OCI-LY1 (cell line): ENCODE data around the gene B4GALT5.

Experiments used
- EZH2 ChIP-seq: fragments of 200-600 bp; sonication (generic), shearing (Covaris generic); IDR thresholded peaks from 2 replicates; pipeline ENCODE4 v1.8.0; 2017; ENCODE audit warnings: borderline replicate concordance, mixed run types, mild to moderate bottlenecking, antibody characterized with exemption, low read length, moderate library complexity, mixed read lengths
- TF ChIP-seq, protein P1 (sequence below): fragments of 200-600 bp; sonication (generic), shearing (Covaris generic); IDR thresholded peaks from 2 replicates; pipeline ENCODE4 v1.5.1; 2017; ENCODE audit warnings: mild to moderate bottlenecking, antibody characterized with exemption, low read length, moderate library complexity, mixed read lengths

DNA sequence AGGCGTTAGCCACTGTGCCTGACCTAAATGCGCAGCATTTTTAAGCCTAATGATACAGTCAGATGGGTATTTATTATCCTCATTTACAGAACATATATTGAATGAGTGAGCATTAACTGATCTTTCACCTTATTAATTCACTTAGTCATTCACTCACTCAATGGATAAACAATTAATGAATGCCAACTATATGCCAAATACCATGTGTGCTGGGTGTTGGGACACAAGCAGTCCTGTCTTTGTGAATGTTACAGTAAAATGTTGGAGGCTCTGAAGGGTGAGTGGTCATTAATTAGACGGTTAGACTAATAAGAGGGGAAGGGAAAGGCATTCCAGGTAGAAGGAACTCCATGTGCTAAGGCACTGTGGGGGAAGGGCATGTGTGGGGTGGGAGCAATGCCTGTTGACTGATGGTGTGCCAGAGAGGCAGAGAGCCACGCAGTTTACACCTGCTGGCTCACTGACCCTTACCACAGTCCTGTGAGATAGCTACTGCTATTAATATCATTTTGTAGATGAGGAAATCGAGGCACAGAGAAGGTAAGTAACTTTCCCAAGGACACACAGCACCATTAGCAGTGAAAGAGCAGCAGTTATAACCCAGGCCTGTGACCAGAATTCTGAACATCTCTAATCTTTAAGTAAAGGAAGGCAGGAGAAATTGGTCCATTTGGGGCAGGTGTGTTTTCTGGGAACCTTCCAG, 38.7 kb upstream of the B4GALT5 start:
- no peak for TF ChIP-seq EZH2
- TF ChIP-seq, protein P1, sequence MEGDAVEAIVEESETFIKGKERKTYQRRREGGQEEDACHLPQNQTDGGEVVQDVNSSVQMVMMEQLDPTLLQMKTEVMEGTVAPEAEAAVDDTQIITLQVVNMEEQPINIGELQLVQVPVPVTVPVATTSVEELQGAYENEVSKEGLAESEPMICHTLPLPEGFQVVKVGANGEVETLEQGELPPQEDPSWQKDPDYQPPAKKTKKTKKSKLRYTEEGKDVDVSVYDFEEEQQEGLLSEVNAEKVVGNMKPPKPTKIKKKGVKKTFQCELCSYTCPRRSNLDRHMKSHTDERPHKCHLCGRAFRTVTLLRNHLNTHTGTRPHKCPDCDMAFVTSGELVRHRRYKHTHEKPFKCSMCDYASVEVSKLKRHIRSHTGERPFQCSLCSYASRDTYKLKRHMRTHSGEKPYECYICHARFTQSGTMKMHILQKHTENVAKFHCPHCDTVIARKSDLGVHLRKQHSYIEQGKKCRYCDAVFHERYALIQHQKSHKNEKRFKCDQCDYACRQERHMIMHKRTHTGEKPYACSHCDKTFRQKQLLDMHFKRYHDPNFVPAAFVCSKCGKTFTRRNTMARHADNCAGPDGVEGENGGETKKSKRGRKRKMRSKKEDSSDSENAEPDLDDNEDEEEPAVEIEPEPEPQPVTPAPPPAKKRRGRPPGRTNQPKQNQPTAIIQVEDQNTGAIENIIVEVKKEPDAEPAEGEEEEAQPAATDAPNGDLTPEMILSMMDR: no peak
